HG02840 (cell line): Measurements from ENCODE around the gene TLCD1.
"Not testable (repeated sequence)": the region's sequence is repeated elsewhere in the genome, so short reads cannot be mapped to it uniquely, and the experiment has no call there.

Source experiments
- ATAC-seq: cut with Tn5 transposase; IDR thresholded peaks from one replicate; pipeline ENCODE4 v1.9.1; 2021; ENCODE audit warnings: mild to moderate bottlenecking, moderate library complexity, moderate number of reproducible peaks; ENCODE audit not compliant: unreplicated experiment, low FRiP score

The TLCD1 gene

DNA sequence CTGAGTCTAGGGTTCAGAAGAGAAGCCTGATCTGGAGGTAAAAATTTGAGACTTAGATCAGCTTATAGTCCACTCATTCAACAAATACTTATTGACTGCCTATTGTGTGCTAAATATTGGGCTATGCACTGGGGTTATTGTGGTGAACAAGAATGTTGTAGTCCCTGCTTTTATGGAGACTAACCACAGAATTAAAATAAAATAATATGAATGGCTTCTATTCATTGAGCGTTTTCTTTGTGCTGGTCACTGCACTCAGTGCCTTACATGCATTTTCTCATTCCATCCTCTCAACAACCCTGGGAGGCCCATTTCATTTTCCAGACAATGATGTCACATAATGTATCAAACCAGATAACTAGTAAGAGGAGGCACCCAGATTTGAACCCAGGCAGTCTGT is 7.3 kb upstream of the TLCD1 start:
- ATAC-seq, result no peak

DNA sequence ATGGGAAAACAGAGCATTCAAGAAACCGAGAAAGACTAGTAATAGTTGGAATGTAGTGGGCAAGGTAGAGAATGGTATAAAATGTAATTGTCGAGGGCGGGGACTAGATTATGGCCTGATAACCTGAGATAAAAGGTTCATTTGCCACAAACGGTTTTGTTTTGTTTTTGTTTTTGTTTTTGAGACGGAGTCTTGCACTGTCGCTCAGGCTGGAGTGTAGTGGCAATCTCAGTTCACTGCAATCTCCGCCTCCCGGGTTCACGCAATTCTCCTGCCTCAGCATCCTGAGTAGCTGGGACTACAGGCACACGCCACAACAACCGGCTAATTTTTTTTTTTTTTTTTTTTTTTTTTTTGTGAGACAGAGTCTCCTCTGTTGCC is 3.9 kb upstream of the TLCD1 start:
- ATAC-seq, result no peak

- ATAC-seq, result peak; percentile 31
Measured at GRCh38 chr17:28728364-28729200, 2.5 kb upstream of the TLCD1 start, which contains the start of gene NEK8. NEK8 (plus strand) TSS chr17:28728788; CDS start chr17:28728814, 26 bp downstream.

DNA sequence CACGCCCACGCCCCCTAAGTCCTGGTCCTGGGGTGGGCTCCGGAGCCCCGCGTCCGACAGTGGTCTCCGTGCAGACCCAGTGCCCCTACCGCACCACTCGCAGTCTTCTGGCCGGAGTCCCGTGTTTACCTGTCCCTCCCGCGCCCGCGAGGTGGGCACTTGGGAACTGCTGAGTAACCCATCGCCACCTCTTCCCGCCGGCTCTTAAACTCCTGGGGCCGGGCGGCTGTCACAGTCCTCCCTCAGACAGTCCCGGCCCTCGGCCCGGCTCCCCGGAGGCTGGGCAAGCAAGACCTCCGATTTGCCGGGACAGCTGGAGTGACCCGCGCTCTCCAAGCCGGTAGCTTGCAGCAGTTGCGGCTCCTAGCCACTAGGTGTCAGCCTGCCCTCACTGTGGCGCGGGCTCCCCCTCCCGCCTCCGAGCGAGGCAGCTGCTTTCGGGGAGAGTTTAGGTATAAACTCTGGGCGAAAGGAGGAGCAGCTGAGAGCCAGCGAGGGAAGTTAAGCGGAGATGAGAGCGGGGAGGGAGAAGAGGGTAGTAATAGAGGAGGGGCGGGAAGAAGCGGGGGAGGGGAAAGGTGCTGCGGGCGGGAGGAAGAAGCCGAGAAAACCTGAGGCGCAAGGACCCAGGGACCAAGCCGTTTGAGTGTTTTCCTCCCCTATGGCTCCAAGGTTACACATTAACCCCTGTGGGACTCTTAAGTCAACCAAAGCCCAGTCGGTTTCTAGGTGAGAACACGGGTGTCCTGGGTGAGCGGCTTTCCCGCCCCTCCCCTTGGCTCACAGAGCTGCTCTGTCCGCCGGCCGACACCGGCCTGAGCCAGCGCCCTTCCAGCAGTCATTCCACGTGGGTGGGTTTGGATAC is 826 bp upstream of the TLCD1 start:
- peak; percentile 35 for ATAC-seq

DNA sequence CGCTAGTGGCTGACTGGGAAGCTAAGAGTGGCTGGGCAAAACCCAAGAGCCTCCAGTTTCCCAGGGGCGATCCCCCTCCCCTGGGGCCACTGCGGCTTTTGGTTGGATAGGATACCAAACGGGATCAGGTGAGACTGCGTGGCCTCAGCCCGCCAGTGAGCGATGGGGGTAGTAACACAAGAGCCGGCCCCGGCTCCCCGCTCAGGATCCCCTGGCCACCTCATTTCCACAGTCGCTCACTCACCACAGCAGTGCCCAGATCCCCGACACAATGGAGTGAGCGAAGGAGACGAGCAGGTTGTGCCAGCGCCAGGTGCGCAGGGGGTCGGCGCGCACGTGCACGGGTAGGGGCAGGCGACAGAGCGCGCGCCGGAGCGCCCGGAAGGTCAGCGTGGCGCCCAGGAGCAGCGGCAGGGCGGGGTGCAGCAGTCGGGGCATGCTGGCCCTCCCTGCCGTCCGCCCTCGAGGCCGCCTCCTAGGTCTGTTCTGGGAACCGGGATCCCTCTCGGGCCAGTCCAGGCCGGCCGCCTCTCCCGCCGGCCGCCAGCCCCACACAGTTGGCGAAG is 290 bp downstream of the TLCD1 start:
- peak; percentile 1 for ATAC-seq

DNA sequence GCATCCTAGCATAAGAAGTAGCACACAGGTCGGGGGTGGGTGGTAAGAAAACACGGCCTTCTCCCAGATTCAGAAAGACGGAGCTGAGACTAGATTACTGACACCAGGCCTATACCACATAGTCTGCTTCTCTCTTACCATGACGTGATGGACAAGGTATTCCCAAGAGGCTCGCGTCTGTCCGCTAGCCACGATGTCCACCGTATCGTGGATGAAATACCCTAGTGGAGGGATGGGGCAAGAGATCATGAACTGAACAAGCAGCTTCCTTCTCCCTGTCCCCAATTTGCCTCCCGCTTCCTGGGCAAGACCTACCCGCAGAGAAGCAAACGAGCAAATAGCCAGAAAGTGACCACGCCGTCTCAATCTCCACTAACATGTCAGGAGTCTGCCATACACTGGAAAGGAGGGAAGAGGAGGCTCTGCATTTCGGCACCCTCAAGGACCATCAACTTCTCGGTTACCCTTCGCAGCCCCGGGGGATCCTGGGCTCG is 820 bp downstream of the TLCD1 start:
- ATAC-seq, result no peak

DNA sequence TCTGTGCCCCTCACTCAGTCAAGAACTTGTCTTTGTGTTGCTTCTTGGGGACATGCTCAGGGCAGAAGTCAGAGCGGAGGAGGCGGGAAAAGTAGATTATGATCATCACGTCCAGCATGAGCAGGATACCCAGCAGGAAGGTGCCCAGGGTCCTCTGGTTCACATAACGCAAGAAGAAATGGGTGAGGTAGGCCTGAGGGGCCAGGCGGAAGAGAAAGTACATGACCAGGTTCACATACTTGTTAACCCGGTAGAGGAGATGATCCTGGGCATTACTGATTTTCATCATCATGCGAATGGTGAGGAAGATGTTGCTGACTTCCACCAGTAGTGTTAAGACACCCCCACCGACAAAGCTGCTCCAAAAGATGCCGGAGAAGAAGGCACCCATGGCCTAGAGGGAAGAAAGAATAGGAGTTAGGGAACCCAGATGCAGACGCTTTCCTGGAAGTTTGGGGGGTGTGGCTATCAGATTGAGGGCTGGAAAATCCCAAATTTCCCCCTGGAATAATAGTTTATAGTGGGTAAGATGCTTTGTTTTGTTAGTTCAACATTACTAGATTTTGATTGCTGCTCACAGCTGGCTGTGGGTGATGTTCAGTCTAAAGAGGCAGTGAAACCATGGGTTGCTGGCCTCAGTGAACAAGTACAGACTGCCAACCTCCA is 1.4 kb downstream of the TLCD1 start:
- ATAC-seq, result no peak

GRCh38 chr17:28723836-28724499 is 2.1 kb downstream of the TLCD1 start:
- not testable (repeated sequence) for ATAC-seq

- ATAC-seq, result no peak
Measured at GRCh38 chr17:28723159-28723835, 2.7 kb downstream of the TLCD1 start.

- no peak for ATAC-seq
Measured at GRCh38 chr17:28722417-28723158, 3.4 kb downstream of the TLCD1 start.

DNA sequence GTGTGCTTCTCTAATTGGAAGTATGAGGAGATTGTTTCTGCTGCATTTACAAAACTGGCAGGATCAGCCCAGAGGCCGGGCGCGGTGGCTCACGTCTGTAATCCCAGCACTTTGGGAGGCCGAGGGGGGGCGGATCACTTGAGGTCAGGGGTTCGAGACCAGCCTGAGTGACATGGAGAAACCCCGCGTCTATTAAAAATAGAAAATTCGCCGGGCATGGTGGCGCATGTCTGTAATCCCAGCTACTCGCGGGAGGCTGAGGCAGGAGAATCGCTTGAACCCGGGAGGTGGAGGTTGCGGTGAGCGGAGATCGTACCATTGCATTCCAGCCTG is 5.1 kb downstream of the TLCD1 start:
- not testable (repeated sequence) for ATAC-seq

DNA sequence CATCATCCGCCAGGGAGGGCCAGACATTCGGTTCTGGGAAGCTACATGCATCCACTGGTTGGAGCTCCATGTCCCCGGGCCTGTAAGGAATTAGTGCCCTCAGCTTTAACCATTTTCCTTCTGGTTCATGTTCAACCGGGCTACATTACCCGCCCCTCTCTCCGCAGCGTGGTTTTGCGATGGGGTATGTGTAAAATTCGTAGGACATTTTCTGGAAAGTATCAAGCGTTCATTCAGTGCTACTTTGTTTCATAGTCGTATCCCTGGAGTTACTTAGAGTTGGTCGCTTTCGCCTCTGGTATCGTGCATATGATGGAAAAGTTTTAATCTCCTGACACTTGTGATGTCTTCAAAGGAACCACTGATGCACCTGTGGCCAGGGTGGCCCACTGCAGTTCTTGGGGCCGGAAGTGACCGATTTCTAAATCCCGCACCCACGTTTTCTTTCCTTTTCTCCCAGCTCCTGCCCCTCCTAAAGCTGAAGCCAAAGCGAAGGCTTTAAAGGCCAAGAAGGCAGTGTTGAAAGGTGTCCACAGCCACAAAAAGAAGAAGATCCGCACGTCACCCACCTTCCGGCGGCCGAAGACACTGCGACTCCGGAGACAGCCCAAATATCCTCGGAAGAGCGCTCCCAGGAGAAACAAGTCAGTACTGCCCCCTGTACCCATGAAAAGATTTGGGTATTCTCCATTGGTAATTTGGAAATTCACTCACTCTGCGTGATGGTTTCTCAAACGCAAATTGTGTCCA is 5.6 kb downstream of the TLCD1 start:
- no peak for ATAC-seq

- ATAC-seq, result no peak
Measured at GRCh38 chr17:28719021-28719433, 7.0 kb downstream of the TLCD1 start.

GRCh38 chr17:28718333-28719020 is 7.6 kb downstream of the TLCD1 start:
- ATAC-seq, result no peak

DNA sequence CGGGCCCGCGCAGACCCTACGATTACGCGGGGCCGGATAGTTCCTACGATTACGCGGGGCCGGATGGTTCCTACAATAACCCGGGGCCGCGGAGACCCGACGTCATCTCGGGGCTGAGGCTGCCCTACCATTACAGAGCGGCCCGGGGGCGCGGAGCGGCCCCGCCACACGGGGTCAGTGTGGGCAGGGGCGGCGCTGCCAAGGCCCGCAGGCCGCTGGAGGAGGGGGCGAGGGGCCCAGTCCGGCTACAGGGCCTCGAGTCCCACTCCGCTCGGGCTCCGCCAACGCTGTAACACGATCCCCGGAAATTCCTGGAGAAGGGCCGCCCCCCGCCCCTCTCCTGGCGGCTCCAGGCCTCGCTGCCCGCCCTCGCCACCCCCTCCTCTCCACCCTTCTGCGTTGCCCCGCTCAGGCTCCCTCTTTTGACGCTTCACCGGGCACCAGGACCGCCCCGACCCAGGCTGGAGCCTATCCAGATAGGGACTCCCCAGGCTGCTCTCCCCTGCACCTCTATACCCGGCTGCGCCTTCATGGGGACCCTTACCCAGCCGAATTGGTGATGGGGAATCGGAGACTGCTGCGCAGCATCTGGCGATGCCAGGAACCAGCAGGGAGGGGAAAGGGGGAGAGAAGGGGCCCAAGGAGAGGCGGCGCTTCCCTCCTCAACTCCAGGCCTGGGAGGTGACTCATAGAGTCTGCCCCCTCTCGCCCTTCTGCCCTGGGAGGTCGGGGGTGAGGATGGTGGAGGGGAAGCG is 8.3 kb downstream of the TLCD1 start, which contains the start of gene RAB34:
RAB34 (minus strand) TSS at position 291 of the 755 bp plus-strand sequence. CDS start 602 bp downstream, outside the sequence.
- ATAC-seq, result no peak

DNA sequence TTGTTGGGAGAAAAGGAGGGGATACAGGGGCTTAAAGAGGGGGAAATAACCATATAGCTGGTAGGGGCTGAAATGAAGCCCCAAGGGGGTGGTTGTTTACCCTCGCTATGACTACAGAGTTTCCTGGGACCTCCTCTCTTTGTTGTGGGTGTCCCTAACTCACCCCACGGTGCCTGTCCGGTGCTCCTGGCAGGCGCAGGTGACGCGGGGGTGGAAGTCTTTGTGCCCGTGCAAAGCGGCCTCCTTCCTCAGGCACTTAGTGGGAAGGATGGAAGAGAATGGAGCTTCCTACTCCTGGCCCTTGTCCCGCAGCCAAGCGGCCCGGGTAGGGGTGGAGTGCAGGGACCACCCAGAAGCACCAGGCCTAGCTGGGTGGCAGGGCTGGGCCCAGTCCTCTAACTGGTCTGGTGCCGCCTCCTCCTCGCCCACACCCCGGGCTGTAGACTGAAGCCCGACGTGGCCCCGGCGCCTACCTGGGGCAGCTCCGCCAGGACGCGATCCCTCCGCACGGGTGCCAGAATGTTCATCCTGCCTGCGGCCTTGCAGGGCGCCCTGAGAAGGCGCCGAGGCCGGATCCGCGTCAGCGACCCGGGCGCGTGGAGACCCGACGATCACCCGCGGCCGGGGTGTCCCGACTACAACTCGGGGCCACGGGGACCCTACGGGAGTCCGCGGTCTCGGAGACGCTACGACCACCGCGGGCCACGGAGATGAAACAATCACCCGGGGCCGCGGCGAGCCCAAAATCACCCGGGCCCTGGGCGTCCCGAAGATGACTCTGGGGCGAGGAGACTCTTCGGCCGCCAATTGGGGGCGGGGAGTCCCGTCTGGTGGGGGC is 9.1 kb downstream of the TLCD1 start:
- no peak for ATAC-seq
